Fibroblast of lung (primary cell): ENCODE results near the gene SFSWAP. TPM values are rescaled to one million over a fixed set of nuclear protein-coding genes. Genes with fewer than 3 reads are reported as not detected.
A peak's percentile ranks its signal among the peaks of the same experiment; 100 is the strongest.
"Not testable (repeated sequence)": the region's sequence is repeated elsewhere in the genome, so short reads cannot be mapped to it uniquely, and the experiment has no call there.

ENCODE experiments used
- DNase-seq, 2 donors: peaks; one replicate each; pipeline versions ENCODE4 v3.0.0 to v3.0.0-alpha.2; 2010; ENCODE audit warnings: low read depth in 2 of 2
- H2AFZ ChIP-seq: 2 replicates; pipeline ENCODE4 v1.5.1; 2012; ENCODE audit warnings: low read length, control low read depth, inconsistent platforms
- H3K27ac ChIP-seq: 2 replicates; pipeline ENCODE4 v1.5.1; 2011; ENCODE audit warnings: low read length, control low read depth; ENCODE audit not compliant: insufficient read depth
- H3K27me3 ChIP-seq: 2 replicates; pipeline ENCODE4 v1.5.1; 2011; ENCODE audit warnings: mild to moderate bottlenecking, low read length; ENCODE audit not compliant: control insufficient read depth, insufficient read depth
- H3K36me3 ChIP-seq: 2 replicates; pipeline ENCODE4 v1.5.1; 2011; ENCODE audit warnings: low read length; ENCODE audit not compliant: control insufficient read depth, insufficient read depth
- H3K4me1 ChIP-seq: 2 replicates; pipeline ENCODE4 v1.5.1; 2011; ENCODE audit warnings: low read length; ENCODE audit not compliant: control insufficient read depth, insufficient read depth; ENCODE audit errors: extremely low read depth
- H3K4me2 ChIP-seq: 2 replicates; pipeline ENCODE4 v1.5.1; 2011; ENCODE audit warnings: low read length, control low read depth; ENCODE audit not compliant: insufficient read depth; ENCODE audit errors: extremely low read depth
- H3K4me3 ChIP-seq, 4 experiments: fragments of 200-600 bp in 1 of 4; sonication (generic) in 1 of 4; replicated peaks in 1 of 4; 2 replicates each; pipeline ENCODE4 v1.5.1; 2011 to 2016; ENCODE audit warnings: low read length in 4 of 4, low read depth in 3 of 4, mild to moderate bottlenecking in 3 of 4, control low read depth in 2 of 4, inconsistent platforms in 1 of 4, mixed read lengths in 1 of 4; ENCODE audit not compliant: insufficient read depth in 1 of 4; ENCODE audit errors: control extremely low read depth in 1 of 4
- H3K79me2 ChIP-seq: 2 replicates; pipeline ENCODE4 v1.5.1; 2012; ENCODE audit warnings: mild to moderate bottlenecking, low read length, inconsistent platforms; ENCODE audit not compliant: control insufficient read depth, insufficient read depth
- H3K9ac ChIP-seq: 2 replicates; pipeline ENCODE4 v1.5.1; 2011; ENCODE audit warnings: mild to moderate bottlenecking, low read length, control low read depth; ENCODE audit not compliant: insufficient read depth
- H3K9me3 ChIP-seq: 2 replicates; pipeline ENCODE4 v1.5.1; 2012; ENCODE audit warnings: low read depth, low read length; ENCODE audit not compliant: control insufficient read depth, insufficient read depth
- H4K20me1 ChIP-seq: 2 replicates; pipeline ENCODE4 v1.5.1; 2011; ENCODE audit warnings: low read length; ENCODE audit not compliant: control insufficient read depth, insufficient read depth; ENCODE audit errors: extremely low read depth
- CTCF ChIP-seq, 2 donors: IDR thresholded peaks in 1 of 2; conservative IDR thresholded peaks in 1 of 2; 1 replicate in 1 of 2; 2 replicates in 1 of 2; pipeline ENCODE4 v1.5.1; 2011 to 2012; ENCODE audit warnings: low read length in 2 of 2, control low read depth in 1 of 2, inconsistent platforms in 1 of 2, low read depth in 1 of 2, mild to moderate bottlenecking in 1 of 2
- EZH2 ChIP-seq: IDR thresholded peaks from 2 replicates; pipeline ENCODE4 v1.5.1; 2012; ENCODE audit warnings: low read length, control low read depth, mild to moderate bottlenecking; ENCODE audit errors: missing control alignments
- polyA plus RNA-seq, 2 donors: library from polyadenylated mRNA; depleted of rRNA in 1 of 2; stranded (reverse) in 1 of 2; unstranded in 1 of 2; fragments of >200 nt; gene quantifications; 2 replicates each; pipeline ENCODE4 v1.2.1, GENCODE V29; 2011 to 2012; ENCODE audit warnings: missing spikeins in 1 of 2
- total RNA-seq: library from RNA; depleted of rRNA; stranded (reverse); fragments of >200 nt; gene quantifications from 2 replicates; pipeline ENCODE4 v1.2.1, GENCODE V29; 2014

The SFSWAP gene
- total and polyA plus RNA-seq, 2 donors (not counting 1 experiment from before 2014, with no cell fraction given): 9.9 to 23.3 TPM

DNA sequence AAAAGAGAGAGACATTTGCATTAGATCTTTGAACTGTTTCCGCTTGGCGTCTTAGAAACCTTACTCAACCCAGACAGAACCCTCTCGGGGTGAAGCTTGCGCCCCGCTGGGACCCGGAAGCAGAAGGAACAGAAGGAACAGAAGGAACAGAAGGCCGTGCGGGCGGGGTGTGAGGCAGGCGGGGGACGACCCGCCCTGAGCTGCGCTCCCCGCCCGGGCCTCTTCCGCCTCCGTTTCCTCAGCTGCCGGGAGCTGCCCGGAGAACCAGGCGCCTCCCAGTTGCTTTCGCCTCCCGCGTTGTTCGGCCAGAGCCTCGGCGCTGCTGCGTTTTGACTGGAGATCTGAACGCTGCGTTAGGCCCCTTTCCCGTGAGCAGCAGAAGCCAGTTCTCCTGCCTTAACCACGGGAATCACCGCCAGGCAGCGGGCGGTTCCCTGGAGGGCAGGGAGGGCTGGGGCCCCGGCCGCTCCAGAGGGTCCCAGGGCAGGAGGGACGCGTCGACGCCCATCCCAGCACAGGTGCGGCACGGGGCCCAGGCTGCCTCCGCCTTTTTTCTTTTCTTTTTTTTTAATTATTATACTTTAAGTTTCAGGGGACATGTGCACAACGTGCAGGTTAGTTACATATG is 98.0 kb downstream of the SFSWAP start:
- Histone ChIP-seq H3K4me3 (peak overlapping the region in 1 of 4 experiments; percentile 40), H3K4me2 (no peak overlapping the region), H3K27ac (no peak overlapping the region), H4K20me1 (no peaks in the 10 kb centered on the region), H3K9me3 (no peaks in the 10 kb centered on the region), H3K79me2 (no peaks in the 10 kb centered on the region), H3K27me3 (no peaks in the 10 kb centered on the region), H3K4me1 (no peaks in the 10 kb centered on the region), H2AFZ (no peak overlapping the region), H3K9ac (peak overlapping the region; percentile 16), H3K36me3 (no peaks in the 10 kb centered on the region)
- no peak for TF ChIP-seq EZH2
- no peak for TF ChIP-seq CTCF (conservative IDR thresholded peaks at IDR 0.05 in 1 of 2, IDR thresholded peaks at IDR 0.05 in 1 of 2; ENCODE audit: low read depth in 1 of 2, low read length in 2 of 2)
- peak in 1 of 2 donors; percentile 21 for DNase-seq

- not testable (repeated sequence) for H3K9me3 ChIP-seq, H3K36me3 ChIP-seq, H3K27me3 ChIP-seq, H3K27ac ChIP-seq, H3K79me2 ChIP-seq, H3K4me2 ChIP-seq, H3K4me1 ChIP-seq, H2AFZ ChIP-seq, DNase-seq, H4K20me1 ChIP-seq, H3K9ac ChIP-seq, H3K4me3 ChIP-seq
Observed at GRCh38 chr12:131809476-131810254, 98.8 kb downstream of the SFSWAP start.

GRCh38 chr12:131810726-131811125 is 99.8 kb downstream of the SFSWAP start:
- H2AFZ ChIP-seq: no peak overlapping the region
- H3K9me3 ChIP-seq: no peaks in the 10 kb centered on the region
- no peak overlapping the region for H3K27ac ChIP-seq
- H3K79me2 ChIP-seq: no peaks in the 10 kb centered on the region
- no peaks in the 10 kb centered on the region for H3K27me3 ChIP-seq
- no peak for DNase-seq
- TF ChIP-seq CTCF (conservative IDR thresholded peaks at IDR 0.05 in 1 of 2, IDR thresholded peaks at IDR 0.05 in 1 of 2; ENCODE audit: low read depth in 1 of 2, low read length in 2 of 2) (no peak), EZH2 (no peak)
- H3K9ac ChIP-seq: no peak overlapping the region
- no peak overlapping the region for H3K4me3 ChIP-seq
- no peak overlapping the region for H3K4me2 ChIP-seq
- no peaks in the 10 kb centered on the region for H3K36me3 ChIP-seq
- no peaks in the 10 kb centered on the region for H3K4me1 ChIP-seq
- no peaks in the 10 kb centered on the region for H4K20me1 ChIP-seq
